ENCODE data around the gene TMEM132D. TPM values are rescaled to one million over a fixed set of nuclear protein-coding genes. Genes with fewer than 3 reads are reported as not detected.

Gene TMEM132D
- total RNA-seq, 1 experiment from 2014 or later, result 1.4 TPM

DNA sequence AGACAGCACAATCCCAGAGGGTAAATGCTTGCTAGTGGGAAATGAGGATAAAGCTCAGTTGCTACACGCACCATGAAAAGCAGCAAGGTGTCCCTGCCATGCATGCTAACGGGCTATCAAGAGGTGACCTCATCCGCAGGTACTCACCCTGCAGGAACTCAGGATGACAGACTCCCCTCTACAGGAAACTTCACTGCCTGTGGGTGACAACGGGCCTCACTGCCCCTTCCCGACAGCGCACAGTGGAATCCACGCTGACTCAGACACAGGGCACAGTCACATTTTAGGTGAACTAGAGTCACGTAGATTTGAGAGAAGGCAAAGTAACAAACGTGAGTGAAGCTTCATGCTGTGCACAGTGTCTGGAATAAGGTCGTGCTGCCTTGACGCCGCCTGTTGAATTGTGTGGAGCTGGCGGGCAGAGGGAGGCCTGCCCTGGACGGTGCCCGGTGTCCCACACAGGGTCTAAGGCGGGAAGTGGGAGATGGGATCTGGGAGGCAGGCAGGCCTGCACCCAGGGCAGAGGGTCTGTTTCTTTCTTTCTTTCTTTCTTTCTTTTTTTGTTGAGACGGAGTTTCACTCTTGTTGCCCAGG is 331.8 kb downstream of the TMEM132D start:
- Mint-ChIP-seq H3K4me3 (no peak overlapping the region), H3K9me3 (peaks cover 83% of the 10 kb centered on the region), H3K27ac (no peak overlapping the region), H3K4me1 (no peaks in the 10 kb centered on the region), H3K27me3 (ENCODE audit: low read depth) (peaks cover 3% of the 10 kb centered on the region), H3K36me3 (peaks cover 69% of the 10 kb centered on the region)
- POLR2A ChIA-PET, result no interaction called here
- ATAC-seq (no peak), DNase-seq (ENCODE audit: low spot score) (no peak)
- CTCF ChIA-PET, result no interaction called here
- no peak for TF ChIP-seq SMAD3 (CRISPR knock-in tag; IDR thresholded peaks at IDR 0.05; ENCODE audit: borderline replicate concordance)
- no peak for TF ChIP-seq IRF2 (CRISPR knock-in tag; IDR thresholded peaks at IDR 0.05; ENCODE audit: borderline replicate concordance, low read depth)
- TF ChIP-seq, protein P1, sequence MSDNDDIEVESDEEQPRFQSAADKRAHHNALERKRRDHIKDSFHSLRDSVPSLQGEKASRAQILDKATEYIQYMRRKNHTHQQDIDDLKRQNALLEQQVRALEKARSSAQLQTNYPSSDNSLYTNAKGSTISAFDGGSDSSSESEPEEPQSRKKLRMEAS (CRISPR knock-in tag; IDR thresholded peaks at IDR 0.05), result no peak

DNA sequence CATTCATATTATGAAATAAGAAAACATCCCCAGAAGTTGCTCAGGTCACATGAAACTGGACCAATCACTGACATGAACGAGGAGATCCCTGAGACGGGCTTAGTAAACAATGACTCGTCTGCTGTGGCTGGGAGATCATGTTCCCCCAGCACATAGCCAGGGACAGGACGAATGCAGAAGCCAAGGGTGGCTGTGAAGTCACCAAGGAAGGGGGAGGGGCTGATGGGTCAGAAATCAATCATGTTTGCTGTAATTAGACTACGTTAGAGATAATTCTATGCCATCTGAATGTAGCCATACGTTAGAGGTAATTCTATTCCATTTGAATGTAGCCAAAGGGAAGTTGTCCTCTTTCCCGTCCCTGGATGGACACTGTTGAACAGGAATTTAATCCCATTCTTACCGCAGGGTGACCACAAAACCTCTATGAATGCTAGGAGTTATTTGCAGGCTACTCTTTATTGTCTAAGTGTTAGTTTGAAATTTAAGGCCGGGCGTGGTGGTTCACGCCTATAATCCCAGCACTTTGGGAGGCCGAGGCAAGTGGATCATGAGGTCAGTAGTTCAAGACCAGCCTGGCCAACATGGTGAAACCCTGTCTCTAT is 332.9 kb downstream of the TMEM132D start:
- no peak overlapping the region for H3K27ac Mint-ChIP-seq
- ChIA-PET CTCF (no interaction called here), POLR2A (no interaction called here)
- no peaks in the 10 kb centered on the region for H3K4me1 Mint-ChIP-seq
- peaks cover 77% of the 10 kb centered on the region for H3K36me3 Mint-ChIP-seq
- no peak for ATAC-seq
- H3K9me3 Mint-ChIP-seq, result peaks cover 89% of the 10 kb centered on the region
- no peak overlapping the region for H3K4me3 Mint-ChIP-seq
- H3K27me3 Mint-ChIP-seq (ENCODE audit: low read depth), result peaks cover 3% of the 10 kb centered on the region
- no peak for DNase-seq (ENCODE audit: low spot score)
- TF ChIP-seq ZNF263 (CRISPR knock-in tag; IDR thresholded peaks at IDR 0.05; ENCODE audit: low read depth) (no peak), ZNF138 (CRISPR knock-in tag; conservative IDR thresholded peaks at IDR 0.05) (no peak), KAT7 (CRISPR knock-in tag; IDR thresholded peaks at IDR 0.05; ENCODE audit: borderline replicate concordance) (no peak), OVOL2 (CRISPR knock-in tag; IDR thresholded peaks at IDR 0.05; ENCODE audit: borderline replicate concordance) (no peak), SMAD4 (CRISPR knock-in tag; IDR thresholded peaks at IDR 0.05) (no peak), SOX15 (CRISPR knock-in tag; IDR thresholded peaks at IDR 0.05) (no peak), PRRX2 (CRISPR knock-in tag; IDR thresholded peaks at IDR 0.05) (no peak), ZNF671 (CRISPR knock-in tag; IDR thresholded peaks at IDR 0.05) (no peak)
- TF ChIP-seq, protein P2, sequence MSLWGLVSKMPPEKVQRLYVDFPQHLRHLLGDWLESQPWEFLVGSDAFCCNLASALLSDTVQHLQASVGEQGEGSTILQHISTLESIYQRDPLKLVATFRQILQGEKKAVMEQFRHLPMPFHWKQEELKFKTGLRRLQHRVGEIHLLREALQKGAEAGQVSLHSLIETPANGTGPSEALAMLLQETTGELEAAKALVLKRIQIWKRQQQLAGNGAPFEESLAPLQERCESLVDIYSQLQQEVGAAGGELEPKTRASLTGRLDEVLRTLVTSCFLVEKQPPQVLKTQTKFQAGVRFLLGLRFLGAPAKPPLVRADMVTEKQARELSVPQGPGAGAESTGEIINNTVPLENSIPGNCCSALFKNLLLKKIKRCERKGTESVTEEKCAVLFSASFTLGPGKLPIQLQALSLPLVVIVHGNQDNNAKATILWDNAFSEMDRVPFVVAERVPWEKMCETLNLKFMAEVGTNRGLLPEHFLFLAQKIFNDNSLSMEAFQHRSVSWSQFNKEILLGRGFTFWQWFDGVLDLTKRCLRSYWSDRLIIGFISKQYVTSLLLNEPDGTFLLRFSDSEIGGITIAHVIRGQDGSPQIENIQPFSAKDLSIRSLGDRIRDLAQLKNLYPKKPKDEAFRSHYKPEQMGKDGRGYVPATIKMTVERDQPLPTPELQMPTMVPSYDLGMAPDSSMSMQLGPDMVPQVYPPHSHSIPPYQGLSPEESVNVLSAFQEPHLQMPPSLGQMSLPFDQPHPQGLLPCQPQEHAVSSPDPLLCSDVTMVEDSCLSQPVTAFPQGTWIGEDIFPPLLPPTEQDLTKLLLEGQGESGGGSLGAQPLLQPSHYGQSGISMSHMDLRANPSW (CRISPR knock-in tag; conservative IDR thresholded peaks at IDR 0.05; ENCODE audit: low read depth), result no peak
- TF ChIP-seq, protein P3, sequence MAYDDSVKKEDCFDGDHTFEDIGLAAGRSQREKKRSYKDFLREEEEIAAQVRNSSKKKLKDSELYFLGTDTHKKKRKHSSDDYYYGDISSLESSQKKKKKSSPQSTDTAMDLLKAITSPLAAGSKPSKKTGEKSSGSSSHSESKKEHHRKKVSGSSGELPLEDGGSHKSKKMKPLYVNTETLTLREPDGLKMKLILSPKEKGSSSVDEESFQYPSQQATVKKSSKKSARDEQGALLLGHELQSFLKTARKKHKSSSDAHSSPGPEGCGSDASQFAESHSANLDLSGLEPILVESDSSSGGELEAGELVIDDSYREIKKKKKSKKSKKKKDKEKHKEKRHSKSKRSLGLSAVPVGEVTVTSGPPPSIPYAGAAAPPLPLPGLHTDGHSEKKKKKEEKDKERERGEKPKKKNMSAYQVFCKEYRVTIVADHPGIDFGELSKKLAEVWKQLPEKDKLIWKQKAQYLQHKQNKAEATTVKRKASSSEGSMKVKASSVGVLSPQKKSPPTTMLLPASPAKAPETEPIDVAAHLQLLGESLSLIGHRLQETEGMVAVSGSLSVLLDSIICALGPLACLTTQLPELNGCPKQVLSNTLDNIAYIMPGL (CRISPR knock-in tag; IDR thresholded peaks at IDR 0.05), result no peak

DNA sequence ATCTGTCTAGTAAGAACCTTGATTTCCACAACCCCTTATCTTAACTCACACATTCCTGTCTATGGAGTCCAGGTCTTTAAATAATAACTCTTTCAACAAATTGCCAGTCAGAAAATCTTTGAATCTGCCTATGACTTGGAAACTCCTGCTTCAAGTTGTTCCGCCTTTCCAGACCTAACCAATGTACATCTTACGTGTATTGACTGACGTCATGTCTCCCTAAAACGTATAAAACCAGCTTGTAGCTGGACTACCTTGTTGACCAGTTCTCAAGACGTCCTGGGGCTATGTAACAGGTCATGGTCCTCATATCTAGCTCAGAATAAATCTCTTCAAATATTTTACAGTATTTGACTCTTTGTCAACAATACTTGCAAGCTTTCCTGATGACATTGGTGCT is 337.0 kb downstream of the TMEM132D start:
- DNase-seq (ENCODE audit: low spot score) (no peak), ATAC-seq (no peak)
- H3K4me1 Mint-ChIP-seq, result no peaks in the 10 kb centered on the region
- POLR2A ChIA-PET, result no interaction called here
- H3K36me3 Mint-ChIP-seq, result peaks cover 77% of the 10 kb centered on the region
- H3K4me3 Mint-ChIP-seq, result no peak overlapping the region
- peaks cover 3% of the 10 kb centered on the region; the same call in 1 of the 2 replicates for H3K27me3 Mint-ChIP-seq (ENCODE audit: low read depth)
- no peak overlapping the region for H3K27ac Mint-ChIP-seq
- peaks cover 87% of the 10 kb centered on the region for H3K9me3 Mint-ChIP-seq
- CTCF ChIA-PET, result no interaction called here
- no peak for TF ChIP-seq NR2C2 (CRISPR knock-in tag; IDR thresholded peaks at IDR 0.05)
- TF ChIP-seq, protein P4, sequence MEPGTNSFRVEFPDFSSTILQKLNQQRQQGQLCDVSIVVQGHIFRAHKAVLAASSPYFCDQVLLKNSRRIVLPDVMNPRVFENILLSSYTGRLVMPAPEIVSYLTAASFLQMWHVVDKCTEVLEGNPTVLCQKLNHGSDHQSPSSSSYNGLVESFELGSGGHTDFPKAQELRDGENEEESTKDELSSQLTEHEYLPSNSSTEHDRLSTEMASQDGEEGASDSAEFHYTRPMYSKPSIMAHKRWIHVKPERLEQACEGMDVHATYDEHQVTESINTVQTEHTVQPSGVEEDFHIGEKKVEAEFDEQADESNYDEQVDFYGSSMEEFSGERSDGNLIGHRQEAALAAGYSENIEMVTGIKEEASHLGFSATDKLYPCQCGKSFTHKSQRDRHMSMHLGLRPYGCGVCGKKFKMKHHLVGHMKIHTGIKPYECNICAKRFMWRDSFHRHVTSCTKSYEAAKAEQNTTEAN (CRISPR knock-in tag; IDR thresholded peaks at IDR 0.05), result no peak
- no peak for TF ChIP-seq MYBL2 (CRISPR knock-in tag; IDR thresholded peaks at IDR 0.05)
- no peak for TF ChIP-seq JAZF1 (CRISPR knock-in tag; IDR thresholded peaks at IDR 0.05)
- TF ChIP-seq ELF4 (CRISPR knock-in tag; IDR thresholded peaks at IDR 0.05; ENCODE audit: low read depth), result no peak
- no peak for TF ChIP-seq ZNF219 (CRISPR knock-in tag; IDR thresholded peaks at IDR 0.05; ENCODE audit: borderline replicate concordance)
- TF ChIP-seq, protein P5, sequence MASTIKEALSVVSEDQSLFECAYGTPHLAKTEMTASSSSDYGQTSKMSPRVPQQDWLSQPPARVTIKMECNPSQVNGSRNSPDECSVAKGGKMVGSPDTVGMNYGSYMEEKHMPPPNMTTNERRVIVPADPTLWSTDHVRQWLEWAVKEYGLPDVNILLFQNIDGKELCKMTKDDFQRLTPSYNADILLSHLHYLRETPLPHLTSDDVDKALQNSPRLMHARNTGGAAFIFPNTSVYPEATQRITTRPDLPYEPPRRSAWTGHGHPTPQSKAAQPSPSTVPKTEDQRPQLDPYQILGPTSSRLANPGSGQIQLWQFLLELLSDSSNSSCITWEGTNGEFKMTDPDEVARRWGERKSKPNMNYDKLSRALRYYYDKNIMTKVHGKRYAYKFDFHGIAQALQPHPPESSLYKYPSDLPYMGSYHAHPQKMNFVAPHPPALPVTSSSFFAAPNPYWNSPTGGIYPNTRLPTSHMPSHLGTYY (CRISPR knock-in tag; IDR thresholded peaks at IDR 0.05), result no peak
- TF ChIP-seq SMAD3 (CRISPR knock-in tag; IDR thresholded peaks at IDR 0.05; ENCODE audit: borderline replicate concordance), result no peak
- no peak for TF ChIP-seq CREM (CRISPR knock-in tag; IDR thresholded peaks at IDR 0.05)
- no peak for TF ChIP-seq HMGA2 (CRISPR knock-in tag; IDR thresholded peaks at IDR 0.05)
- TF ChIP-seq SP1 (CRISPR knock-in tag; conservative IDR thresholded peaks at IDR 0.05), result no peak
- TF ChIP-seq, protein P6, sequence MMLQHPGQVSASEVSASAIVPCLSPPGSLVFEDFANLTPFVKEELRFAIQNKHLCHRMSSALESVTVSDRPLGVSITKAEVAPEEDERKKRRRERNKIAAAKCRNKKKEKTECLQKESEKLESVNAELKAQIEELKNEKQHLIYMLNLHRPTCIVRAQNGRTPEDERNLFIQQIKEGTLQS (CRISPR knock-in tag; conservative IDR thresholded peaks at IDR 0.05), result no peak
- TF ChIP-seq ZNF121 (CRISPR knock-in tag; IDR thresholded peaks at IDR 0.05), result no peak

Measured in WTC11 (cell line).